Erythroblast (primary cell): ENCODE measurements around the gene TCERG1L.

Experiments used
- DNase-seq, 2 experiments: peaks; one replicate each; lab custom pipeline; 2025; lab: John Stamatoyannopoulos, UW
- GATA1 ChIP-seq: IDR thresholded peaks from 2 replicates; pipeline ENCODE4 v1.6.1; 2011; ENCODE audit warnings: low read depth, mild to moderate bottlenecking, control low read depth, low read length, moderate library complexity
- POLR2A ChIP-seq: IDR thresholded peaks from 2 replicates; pipeline ENCODE4 v1.6.1; 2011; ENCODE audit warnings: mild to moderate bottlenecking, low read length

TCERG1L gene

DNA sequence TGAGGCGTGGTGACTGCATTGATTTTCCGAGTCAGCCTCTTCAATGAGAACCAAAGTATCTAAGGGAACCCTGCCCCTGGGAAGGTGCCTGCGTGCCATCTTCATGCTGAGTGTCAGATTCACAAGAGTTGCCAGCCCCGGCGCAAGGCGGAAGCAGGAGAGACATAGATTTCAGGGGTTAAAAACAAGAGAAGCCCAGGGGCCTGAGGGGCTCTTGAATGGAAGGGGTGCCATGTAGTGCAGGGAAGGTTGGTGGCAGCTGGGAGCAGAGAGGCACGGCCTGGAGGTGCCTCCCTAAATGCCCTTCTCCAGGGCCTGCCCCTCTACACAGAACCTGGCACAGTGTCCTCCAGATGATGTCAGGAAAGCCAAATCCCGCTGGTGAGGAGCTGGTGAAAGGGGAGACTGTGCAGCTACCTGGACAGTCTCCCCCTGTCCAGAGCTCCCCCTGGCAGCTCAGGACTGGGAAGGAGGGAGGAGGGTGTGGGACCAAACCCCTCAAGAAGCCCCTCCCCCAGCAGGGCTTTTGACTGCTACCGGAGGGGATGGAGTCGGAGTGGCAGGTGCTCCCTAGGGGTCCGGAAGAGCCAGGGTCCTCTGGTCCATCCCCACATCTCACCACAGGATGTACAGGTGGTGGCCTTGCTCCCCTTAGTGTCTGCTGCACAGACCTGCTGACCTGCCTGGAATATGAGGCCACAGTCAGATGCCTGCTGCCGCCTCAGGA lies 137.9 kb downstream of the TCERG1L start:
- TF ChIP-seq POLR2A (no peak), GATA1 (no peak)
- DNase-seq: no peak

DNA sequence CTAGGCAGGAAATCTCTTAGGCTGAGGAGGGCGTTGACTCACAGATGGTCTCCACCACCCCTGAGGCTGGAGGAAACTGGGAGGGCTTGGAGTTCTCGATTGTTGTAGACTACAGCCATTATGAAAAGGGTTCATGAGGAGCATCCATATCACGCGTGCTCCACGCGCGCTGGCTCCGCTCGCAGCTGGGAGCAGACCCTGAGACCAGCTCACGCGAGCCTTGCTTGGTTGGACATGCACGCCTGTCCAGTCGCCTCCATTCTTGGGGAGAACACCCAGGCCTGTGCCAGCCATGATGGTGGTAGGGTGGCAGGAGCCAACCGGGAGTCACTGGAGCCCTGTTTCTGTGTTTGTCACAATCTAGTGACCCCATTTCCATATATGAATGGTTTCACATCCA lies 139.1 kb downstream of the TCERG1L start:
- TF ChIP-seq GATA1 (no peak), POLR2A (no peak)

DNA sequence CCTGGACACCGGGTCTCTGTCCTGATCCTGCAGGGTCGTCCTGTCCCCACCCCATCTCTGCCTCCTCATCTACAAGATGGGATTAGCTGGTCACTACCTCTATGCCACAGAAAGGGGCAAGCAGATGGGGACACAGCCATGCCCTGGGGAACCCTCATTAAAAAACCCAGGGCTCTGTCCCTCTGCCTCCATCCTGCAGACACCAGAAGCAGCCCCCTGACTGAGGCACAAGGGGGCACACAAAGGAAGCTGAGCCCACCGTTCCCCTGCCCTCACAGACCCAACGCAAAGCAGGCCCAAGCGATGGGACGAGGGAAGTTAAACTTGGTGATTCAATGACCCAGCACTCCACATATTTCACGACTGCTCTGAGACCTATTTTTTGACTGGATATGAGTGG lies 142.4 kb downstream of the TCERG1L start:
- TF ChIP-seq POLR2A (no peak), GATA1 (no peak)
- DNase-seq: no peak

More for the DNA sequence above, 139.1 kb downstream of the TCERG1L start:
- no peak for DNase-seq

DNA sequence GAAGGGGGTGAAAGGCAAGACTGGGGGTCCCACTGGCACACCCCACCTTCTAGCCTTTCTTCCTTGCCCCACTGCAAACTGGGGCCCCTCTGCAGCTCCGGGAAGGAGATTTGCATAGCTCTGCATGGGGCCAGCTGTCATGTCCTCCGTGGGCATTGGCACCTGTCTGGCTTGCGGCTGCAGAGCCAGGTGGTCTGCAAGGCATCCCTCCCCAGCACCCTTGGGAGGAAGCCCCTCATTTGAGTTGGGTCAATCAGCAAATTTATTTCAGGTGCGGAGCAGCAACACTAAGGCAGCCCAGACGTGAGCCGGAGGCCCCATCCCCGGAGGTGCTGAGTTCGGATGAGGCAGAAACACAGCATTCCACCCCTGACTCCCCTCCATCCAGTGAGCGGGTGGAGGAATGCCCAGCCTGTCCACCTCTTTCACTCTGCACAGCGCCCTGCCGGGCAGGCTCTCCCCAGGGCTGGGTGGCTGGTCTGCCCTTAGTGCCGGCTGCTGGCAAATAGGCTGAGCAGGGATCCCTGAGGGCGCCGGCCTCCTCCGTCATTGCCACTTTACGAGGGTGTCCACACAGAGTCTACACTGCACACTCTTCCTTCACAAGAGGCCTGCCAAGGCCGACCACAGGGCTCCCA lies 143.2 kb downstream of the TCERG1L start:
- DNase-seq: no peak
- TF ChIP-seq POLR2A (no peak), GATA1 (no peak)

DNA sequence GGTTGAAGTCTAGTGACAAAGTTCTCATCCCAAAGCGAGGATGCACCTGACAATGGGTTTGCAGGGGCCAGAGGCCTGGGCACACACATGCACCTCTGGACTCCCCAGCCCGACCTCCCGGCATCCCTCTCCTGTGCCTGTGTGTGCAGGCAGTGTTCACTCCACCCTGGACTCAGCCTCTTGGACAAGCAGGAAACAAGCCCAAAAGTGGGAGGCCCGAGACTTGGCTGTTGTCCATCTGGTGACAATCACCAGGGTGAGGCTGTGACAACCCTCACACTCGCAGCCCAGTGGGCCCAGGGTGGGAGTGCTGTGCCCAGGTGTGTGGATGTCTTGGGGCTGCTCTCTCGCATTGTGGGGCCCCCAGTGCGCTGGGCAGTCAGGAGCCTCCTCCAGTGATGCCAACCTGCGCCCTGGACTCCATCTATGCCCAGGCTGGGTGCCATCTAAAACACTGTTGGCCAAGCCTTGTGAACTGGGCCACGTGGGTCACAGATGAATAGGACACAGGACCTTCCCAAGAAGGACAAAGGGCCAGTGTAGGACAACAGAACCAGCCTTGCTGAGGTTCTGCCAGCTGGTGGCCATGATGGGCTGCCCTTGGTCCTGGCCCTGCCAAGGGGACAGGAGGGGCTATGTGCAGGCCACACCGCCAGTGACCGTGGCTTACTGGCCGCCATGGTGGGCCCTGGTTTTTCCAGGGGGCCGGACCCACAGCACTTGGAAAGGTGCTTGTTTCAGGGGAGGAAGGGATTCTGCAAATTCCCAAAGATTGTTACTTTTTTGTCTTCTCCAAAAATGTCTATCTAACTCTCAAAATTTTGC lies 144.3 kb downstream of the TCERG1L start:
- no peak for DNase-seq
- TF ChIP-seq POLR2A: no peak
- no peak for TF ChIP-seq GATA1

DNA sequence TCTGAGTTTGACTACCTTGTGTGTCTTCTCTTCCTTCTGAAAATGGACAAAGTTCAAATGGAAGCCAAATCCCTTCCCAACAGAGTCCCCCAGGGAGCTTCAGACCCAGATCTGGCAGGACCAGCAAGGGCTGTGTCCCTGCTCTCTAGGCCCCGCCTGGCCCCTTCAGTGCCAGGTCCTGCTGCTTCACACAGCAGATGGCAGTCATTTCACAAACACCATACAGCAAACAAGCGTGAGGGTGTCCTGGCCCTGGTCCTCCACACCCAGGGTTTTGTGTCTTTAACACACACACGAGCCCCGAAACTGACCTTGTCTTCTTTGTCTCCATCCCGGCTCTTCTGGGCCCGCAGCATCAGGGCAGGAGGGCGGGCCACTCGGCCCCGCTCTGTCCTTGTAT lies 145.0 kb downstream of the TCERG1L start:
- no peak for DNase-seq
- TF ChIP-seq GATA1 (no peak), POLR2A (no peak)

DNA sequence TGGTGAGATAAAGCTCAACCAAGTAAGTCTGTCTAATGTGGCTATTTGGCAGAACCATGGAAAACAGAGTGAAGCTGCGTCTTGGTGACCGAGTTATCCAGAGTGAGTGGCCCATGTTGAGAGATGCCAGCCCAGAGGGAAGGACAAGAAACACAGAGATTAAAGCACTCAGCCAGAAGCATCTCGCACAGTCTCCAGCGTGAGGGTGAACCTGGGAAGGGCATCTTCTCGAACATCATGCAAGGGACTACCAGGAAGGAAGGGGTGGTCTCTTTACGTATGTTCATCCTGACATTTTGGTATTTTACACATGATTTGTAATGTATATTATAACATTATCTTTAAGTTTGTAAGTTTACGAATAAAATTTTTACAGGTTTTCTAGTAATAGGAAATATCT lies 146.4 kb downstream of the TCERG1L start:
- no peak for TF ChIP-seq GATA1
- no peak for TF ChIP-seq POLR2A

DNA sequence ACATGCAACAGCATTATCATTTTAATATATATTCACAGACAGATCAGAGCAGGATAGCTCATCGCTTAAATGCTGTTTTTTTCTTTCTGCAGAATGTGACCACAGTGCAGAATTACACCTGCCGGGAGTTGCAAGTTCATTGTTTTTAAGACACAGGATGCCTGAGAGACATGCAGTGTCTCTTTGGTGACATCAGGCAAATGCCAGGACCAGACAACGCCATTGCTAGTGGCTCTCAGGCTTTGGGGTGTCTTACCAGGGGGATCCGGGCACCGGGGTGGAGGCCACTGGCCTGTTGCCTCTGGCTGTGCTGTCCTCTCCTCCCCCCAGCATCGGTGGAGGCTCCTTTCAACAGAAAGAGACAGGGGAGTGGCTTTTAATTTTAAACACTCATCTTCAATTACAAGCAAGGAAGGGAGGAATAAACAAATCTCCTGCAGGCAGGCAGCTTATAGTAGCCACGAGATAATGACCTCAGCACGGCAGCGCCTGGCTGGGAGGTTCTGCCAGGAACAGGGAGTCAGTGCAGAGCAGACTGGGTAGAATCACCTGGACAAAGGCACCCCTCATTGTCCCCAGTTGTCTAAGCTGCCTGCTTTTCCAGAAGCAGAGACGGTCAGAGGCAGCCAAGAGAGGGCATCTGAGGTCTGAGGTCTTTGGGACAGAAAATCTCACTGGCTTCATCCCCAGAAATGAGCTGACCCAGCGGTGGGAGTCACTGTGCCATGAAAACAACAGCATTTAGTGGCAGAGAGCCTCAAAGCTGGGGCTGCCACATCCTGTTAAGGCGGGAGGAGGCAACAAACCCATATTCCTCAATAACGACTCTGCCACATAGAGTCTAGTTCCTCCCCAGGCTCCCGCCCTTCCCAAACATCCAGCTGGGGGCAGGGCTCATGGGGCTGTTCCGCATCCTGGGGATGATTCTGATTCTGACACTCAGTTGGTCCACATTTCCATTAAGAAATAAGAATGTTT lies 148.4 kb downstream of the TCERG1L start:
- DNase-seq: no peak
- TF ChIP-seq GATA1 (no peak), POLR2A (no peak)

More for the DNA sequence above, 146.4 kb downstream of the TCERG1L start:
- DNase-seq: no peak

DNA sequence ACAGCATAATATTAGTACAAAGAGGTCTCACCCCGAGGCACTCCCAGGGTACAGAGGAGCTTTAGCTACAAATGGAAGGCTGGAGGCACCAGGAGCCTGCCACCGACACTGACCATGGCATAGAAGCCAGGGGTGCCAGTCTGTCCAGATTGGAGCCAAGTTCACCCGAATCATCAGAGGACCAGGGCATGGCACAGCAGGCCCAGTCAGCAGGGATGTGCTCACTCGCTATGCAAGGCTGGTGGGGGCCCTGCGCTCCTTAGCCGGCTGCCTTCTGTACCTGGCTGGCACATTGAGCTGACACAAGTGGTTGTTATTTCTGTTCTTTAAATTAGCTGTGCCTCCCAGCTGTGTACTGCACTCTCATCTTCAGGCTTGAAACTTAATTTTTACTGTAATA lies 149.3 kb downstream of the TCERG1L start:
- no peak for DNase-seq

DNA sequence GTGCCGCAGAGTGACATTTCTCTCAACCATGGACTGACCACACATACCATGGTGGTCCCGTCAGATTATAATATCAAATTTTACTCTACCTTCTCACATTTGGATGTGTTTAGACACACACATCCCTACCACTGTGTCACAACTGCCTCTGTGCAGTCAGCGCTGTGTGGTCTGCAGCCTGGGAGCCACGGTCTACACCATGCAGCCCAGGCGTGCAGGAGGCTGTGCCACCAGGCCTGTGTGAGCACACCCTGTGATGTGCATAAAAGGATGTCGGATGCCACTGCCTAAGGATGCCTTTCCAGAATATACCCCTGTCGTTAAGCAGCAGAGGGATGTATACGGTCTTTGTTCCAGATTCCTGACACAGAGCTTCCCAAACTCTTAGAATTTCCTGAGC lies 150.4 kb downstream of the TCERG1L start:
- TF ChIP-seq GATA1 (no peak), POLR2A (no peak)
- no peak for DNase-seq

More for the DNA sequence above, 149.3 kb downstream of the TCERG1L start:
- no peak for TF ChIP-seq GATA1
- TF ChIP-seq POLR2A: no peak

DNA sequence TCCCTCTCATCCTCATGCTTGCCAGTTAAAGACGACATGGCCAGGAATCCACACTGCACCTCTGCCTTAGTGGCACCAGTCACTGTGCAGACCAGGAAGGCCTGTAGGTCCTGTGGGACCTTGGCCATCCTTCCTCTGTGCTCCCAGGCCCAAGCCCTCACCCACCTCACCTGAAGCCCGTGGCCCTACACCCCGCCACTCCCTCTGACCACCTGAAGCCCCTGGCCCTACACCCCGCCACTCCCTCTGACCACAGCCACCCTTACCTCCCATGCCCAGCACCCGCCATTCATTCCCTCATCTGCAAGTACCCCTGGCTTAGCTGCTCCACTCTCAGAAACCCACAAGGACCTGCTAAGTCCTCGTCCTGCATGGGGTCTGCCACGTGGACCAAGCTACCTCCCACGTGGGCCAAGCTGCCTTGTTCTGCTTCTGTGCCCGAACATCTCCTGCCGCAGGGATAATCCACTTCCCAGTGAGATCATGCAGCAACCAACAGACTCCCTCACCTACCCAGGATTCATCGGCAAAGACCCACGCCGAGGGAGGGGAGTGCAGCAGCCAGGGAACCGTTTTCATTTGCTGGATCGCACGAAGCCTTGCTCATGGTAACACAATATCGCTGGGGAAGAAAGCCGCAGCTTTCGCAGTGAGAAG lies 151.2 kb downstream of the TCERG1L start:
- DNase-seq: no peak

DNA sequence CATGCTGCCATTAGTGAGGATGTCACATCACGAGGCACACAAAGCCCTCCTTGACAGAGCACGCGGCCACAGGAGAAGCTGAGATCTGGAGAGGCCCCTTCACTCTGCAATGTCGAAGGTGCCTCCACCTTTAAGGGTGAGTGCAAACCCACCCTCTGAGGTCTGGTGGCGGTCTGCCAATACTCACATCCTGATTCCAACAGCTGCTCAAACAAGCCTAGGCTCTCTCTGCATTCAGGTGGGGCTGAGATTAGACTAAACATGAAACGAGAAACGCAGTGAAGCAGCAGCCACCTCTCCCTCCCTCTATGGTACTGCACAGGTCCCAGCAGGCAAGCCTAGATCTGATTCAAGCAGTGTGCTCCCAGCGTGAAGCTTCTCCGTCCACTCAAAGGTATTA lies 151.8 kb downstream of the TCERG1L start:
- no peak for TF ChIP-seq GATA1
- no peak for DNase-seq

More for the DNA sequence above, 151.2 kb downstream of the TCERG1L start:
- no peak for TF ChIP-seq GATA1
- TF ChIP-seq POLR2A: no peak
